ENCODE data around the gene PLEKHA7. TPM values are rescaled to one million over a fixed set of nuclear protein-coding genes. Genes with fewer than 3 reads are reported as not detected.
A peak's percentile ranks its signal among the peaks of the same experiment; 100 is the strongest.

Gene PLEKHA7
- total RNA-seq, 1 experiment from 2014 or later: 57.6 TPM

- no peak for TF ChIP-seq CTCF (IDR thresholded peaks at IDR 0.05; ENCODE audit: insufficient read depth in 1 of 2, low read depth in 1 of 2, low read length in 1 of 2, severe bottlenecking in 1 of 2, unreplicated experiment in 1 of 2)
- DNase-seq: no peak
- H3K36me3 Mint-ChIP-seq (ENCODE audit: insufficient read depth, unreplicated experiment): peaks cover 8% of the 10 kb centered on the region
- Histone ChIP-seq H3K4me3 (ENCODE audit: low read depth, low read length) (no peak overlapping the region), H3K27me3 (replicated peaks; ENCODE audit: control insufficient read depth, insufficient read depth, low read length) (no peaks in the 10 kb centered on the region), H3K4me1 (peaks cover 39% of the 10 kb centered on the region), H3K9me3 (no peaks in the 10 kb centered on the region), H3K36me3 (ENCODE audit: control insufficient read depth, insufficient read depth, low read length) (no peaks in the 10 kb centered on the region)
- POLR2A ChIA-PET: no interaction called here
- H3K27me3 Mint-ChIP-seq (ENCODE audit: insufficient read depth, unreplicated experiment): no peaks in the 10 kb centered on the region
- peaks cover 9% of the 10 kb centered on the region for H3K9me3 Mint-ChIP-seq (ENCODE audit: unreplicated experiment)
- CTCF ChIA-PET: no interaction called here
- H3K4me3 Mint-ChIP-seq (ENCODE audit: unreplicated experiment): no peak overlapping the region
- intact Hi-C loops (cut with micrococcal nuclease; ENCODE audit: unreplicated experiment): loop anchor here (1.0 kb wide), 1 partner anchor 21 kb away; no protein-coding TSS in a partner anchor
- H3K27ac Mint-ChIP-seq (ENCODE audit: unreplicated experiment): no peak overlapping the region
- peaks cover 41% of the 10 kb centered on the region for H3K4me1 Mint-ChIP-seq (ENCODE audit: low read depth, unreplicated experiment)
- BruUV-seq (replicated peaks): no TSS peak
Observed at GRCh38 chr11:16902781-16903378, 111.3 kb downstream of the PLEKHA7 start.

GRCh38 chr11:16902182-16902581 is 112.0 kb downstream of the PLEKHA7 start:
- intact Hi-C loops (cut with micrococcal nuclease; ENCODE audit: unreplicated experiment): loop anchor here (1.0 kb wide), 1 partner anchor 22 kb away; no protein-coding TSS in a partner anchor
- H3K4me1 ChIP-seq: peaks cover 46% of the 10 kb centered on the region
- peaks cover 9% of the 10 kb centered on the region for H3K9me3 Mint-ChIP-seq (ENCODE audit: unreplicated experiment)
- ChIA-PET CTCF (no interaction called here), POLR2A (no interaction called here)
- H3K4me3 ChIP-seq (ENCODE audit: low read depth, low read length): no peak overlapping the region
- peaks cover 8% of the 10 kb centered on the region for H3K36me3 Mint-ChIP-seq (ENCODE audit: insufficient read depth, unreplicated experiment)
- H3K27me3 ChIP-seq (replicated peaks; ENCODE audit: control insufficient read depth, insufficient read depth, low read length): no peaks in the 10 kb centered on the region
- DNase-seq: no peak
- no peak overlapping the region for H3K4me3 Mint-ChIP-seq (ENCODE audit: unreplicated experiment)
- H3K4me1 Mint-ChIP-seq (ENCODE audit: low read depth, unreplicated experiment): peaks cover 48% of the 10 kb centered on the region
- TF ChIP-seq CTCF (IDR thresholded peaks at IDR 0.05; ENCODE audit: insufficient read depth in 1 of 2, low read depth in 1 of 2, low read length in 1 of 2, severe bottlenecking in 1 of 2, unreplicated experiment in 1 of 2): no peak
- H3K9me3 ChIP-seq: no peaks in the 10 kb centered on the region
- H3K27ac Mint-ChIP-seq (ENCODE audit: unreplicated experiment): peak overlapping the region; percentile 22
- H3K36me3 ChIP-seq (ENCODE audit: control insufficient read depth, insufficient read depth, low read length): no peaks in the 10 kb centered on the region
- BruUV-seq (replicated peaks): no TSS peak
- no peaks in the 10 kb centered on the region for H3K27me3 Mint-ChIP-seq (ENCODE audit: insufficient read depth, unreplicated experiment)

- BruUV-seq (replicated peaks): no TSS peak
- peaks cover 64% of the 10 kb centered on the region for H3K4me1 Mint-ChIP-seq (ENCODE audit: low read depth, unreplicated experiment)
- intact Hi-C loops (cut with micrococcal nuclease; ENCODE audit: unreplicated experiment): no loop called here
- no peaks in the 10 kb centered on the region for H3K27me3 ChIP-seq (replicated peaks; ENCODE audit: control insufficient read depth, insufficient read depth, low read length)
- H3K9me3 ChIP-seq: no peaks in the 10 kb centered on the region
- no peak for DNase-seq
- CTCF ChIA-PET: interaction anchor here (1.1 kb wide), 1 partner anchor 80 kb away, joined by 3 read pairs; no protein-coding TSS in a partner anchor
- POLR2A ChIA-PET: no interaction called here
- no peak overlapping the region for H3K4me3 ChIP-seq (ENCODE audit: low read depth, low read length)
- no peaks in the 10 kb centered on the region for H3K27me3 Mint-ChIP-seq (ENCODE audit: insufficient read depth, unreplicated experiment)
- no peak for TF ChIP-seq CTCF (IDR thresholded peaks at IDR 0.05; ENCODE audit: insufficient read depth in 1 of 2, low read depth in 1 of 2, low read length in 1 of 2, severe bottlenecking in 1 of 2, unreplicated experiment in 1 of 2)
- peaks cover 63% of the 10 kb centered on the region for H3K4me1 ChIP-seq
- no peak overlapping the region for H3K4me3 Mint-ChIP-seq (ENCODE audit: unreplicated experiment)
- H3K36me3 Mint-ChIP-seq (ENCODE audit: insufficient read depth, unreplicated experiment): no peaks in the 10 kb centered on the region
- H3K9me3 Mint-ChIP-seq (ENCODE audit: unreplicated experiment): no peaks in the 10 kb centered on the region
- H3K27ac Mint-ChIP-seq (ENCODE audit: unreplicated experiment): no peak overlapping the region
- H3K36me3 ChIP-seq (ENCODE audit: control insufficient read depth, insufficient read depth, low read length): no peaks in the 10 kb centered on the region
Observed at GRCh38 chr11:16900491-16900890, 113.7 kb downstream of the PLEKHA7 start.

All from Caco-2 (cell line).